T-helper 1 cell treated with Interleukin-12 subunit alpha and Interleukin-12 subunit beta and Interleukin-4 antibody, amounts not matched to agents 30 ng/mL and 1 ng/mL, for 36 hours (primary cell): Measurements from ENCODE around the gene ATP1A1. TPM values are rescaled to one million over a fixed set of nuclear protein-coding genes. Genes with fewer than 3 reads are reported as not detected.

Experiments used
- intact Hi-C: fragments of 100-400 bp; cut with micrococcal nuclease; formaldehyde crosslinking; loops from one replicate; pipeline ENCODE4 v1.15.1; 2024
- total RNA-seq: library from RNA; stranded (reverse); gene quantifications from 2 replicates; pipeline ENCODE4 v1.2.3, GENCODE V29; 2022

The ATP1A1 gene
- total RNA-seq, 1 donor from 2014 or later: 233 TPM

GRCh38 chr1:116388122-116388521, 15.1 kb downstream of the ATP1A1 start:
- intact Hi-C loops: no loop called here

GRCh38 chr1:116389013-116389412, 16.0 kb downstream of the ATP1A1 start:
- intact Hi-C loops: loop anchor here (1.0 kb wide), 1 partner anchor 11 kb away; no protein-coding TSS in a partner anchor

DNA sequence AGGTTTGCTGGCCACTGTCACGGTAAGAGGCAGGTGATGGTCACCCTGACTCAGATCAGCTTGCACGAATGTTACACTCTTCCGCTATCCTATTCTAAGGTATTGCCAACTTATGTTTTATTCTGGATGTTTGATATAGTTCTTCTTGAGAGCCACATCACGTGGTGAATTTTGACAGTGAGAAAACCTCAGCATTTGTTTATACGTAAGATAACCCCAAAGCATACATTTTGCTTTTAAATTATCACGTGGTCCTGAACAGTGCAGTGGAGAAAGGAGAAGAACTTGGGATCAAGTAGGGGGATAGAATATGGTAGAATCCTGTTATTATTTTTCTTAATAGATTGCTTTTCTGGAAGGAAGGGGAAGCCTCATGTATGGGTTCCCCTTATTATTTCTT, 16.6 kb downstream of the ATP1A1 start:
- intact Hi-C loops: loop anchor here (1.0 to 2.0 kb wide), 2 partner anchors 11 to 15 kb away; no protein-coding TSS in a partner anchor

DNA sequence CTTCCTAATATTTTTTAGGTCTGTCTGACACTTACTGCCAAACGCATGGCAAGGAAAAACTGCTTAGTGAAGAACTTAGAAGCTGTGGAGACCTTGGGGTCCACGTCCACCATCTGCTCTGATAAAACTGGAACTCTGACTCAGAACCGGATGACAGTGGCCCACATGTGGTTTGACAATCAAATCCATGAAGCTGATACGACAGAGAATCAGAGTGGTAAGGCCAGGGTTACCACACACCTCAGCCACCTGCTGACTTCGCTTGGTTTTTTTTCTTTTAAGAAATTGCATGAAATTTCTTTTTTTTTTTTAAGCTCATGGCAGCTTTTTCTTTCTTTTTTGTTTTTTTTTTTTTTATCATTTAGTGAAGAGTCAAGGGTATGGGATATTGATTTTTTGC, 17.2 kb downstream of the ATP1A1 start:
- intact Hi-C loops: loop anchor here (2.0 kb wide), 1 partner anchor 15 kb away; no protein-coding TSS in a partner anchor

DNA sequence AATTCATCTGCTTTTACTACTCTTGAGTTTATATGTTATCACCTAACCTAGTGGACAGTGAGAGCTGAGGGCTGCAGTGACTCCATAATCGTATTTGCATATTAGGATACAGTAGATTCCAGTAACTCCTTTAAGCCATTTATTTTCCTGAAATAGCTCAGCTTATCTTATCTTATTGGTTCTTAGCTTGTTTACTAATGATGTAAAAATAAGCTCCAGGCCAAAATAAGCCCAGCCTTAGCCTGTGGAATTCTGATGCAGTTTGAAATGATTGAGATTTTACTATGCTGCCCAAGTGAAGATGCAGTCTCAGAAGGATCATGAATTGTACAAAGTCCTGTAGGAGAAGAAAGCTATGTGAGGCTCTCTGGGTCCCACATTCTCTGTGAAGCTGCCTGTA, 18.1 kb downstream of the ATP1A1 start:
- intact Hi-C loops: loop anchor here (2.0 kb wide), 1 partner anchor 16 kb away; no protein-coding TSS in a partner anchor

GRCh38 chr1:116392717-116393404, 19.8 kb downstream of the ATP1A1 start:
- intact Hi-C loops: no loop called here

- intact Hi-C loops: no loop called here
Observed at GRCh38 chr1:116393792-116394191, 20.7 kb downstream of the ATP1A1 start.

GRCh38 chr1:116394270-116394669, 21.2 kb downstream of the ATP1A1 start:
- intact Hi-C loops: no loop called here

- intact Hi-C loops: no loop called here
Observed at GRCh38 chr1:116396769-116397168, 23.7 kb downstream of the ATP1A1 start.

DNA sequence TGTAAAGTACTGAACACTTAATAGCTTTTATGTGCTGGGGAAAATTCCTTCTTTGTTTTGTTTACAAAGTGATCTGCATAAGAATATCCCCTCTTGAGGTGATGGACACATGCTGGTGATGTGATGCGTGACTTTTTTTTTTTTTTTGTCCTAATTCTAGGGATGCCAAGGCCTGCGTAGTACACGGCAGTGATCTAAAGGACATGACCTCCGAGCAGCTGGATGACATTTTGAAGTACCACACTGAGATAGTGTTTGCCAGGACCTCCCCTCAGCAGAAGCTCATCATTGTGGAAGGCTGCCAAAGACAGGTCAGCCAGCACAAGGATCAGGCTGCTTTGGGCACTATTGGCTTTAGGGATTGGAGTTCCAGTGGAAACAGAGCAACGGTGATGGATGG, 24.7 kb downstream of the ATP1A1 start:
- intact Hi-C loops: no loop called here

DNA sequence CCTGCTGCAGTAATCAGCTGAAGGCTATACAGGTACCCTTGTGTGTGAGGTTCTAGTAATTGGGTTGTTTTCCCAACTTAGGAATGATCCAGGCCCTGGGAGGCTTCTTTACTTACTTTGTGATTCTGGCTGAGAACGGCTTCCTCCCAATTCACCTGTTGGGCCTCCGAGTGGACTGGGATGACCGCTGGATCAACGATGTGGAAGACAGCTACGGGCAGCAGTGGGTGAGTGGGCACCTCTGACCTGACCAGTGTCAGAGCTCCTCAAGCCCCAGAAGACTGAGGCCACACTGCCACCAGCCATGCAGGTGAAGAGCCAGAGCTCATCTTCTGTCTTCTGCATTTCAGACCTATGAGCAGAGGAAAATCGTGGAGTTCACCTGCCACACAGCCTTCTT, 27.7 kb downstream of the ATP1A1 start:
- intact Hi-C loops: no loop called here

GRCh38 chr1:116401646-116402176, 28.7 kb downstream of the ATP1A1 start:
- intact Hi-C loops: no loop called here

- intact Hi-C loops: no loop called here
Observed at GRCh38 chr1:116402333-116402732, 29.3 kb downstream of the ATP1A1 start.

DNA sequence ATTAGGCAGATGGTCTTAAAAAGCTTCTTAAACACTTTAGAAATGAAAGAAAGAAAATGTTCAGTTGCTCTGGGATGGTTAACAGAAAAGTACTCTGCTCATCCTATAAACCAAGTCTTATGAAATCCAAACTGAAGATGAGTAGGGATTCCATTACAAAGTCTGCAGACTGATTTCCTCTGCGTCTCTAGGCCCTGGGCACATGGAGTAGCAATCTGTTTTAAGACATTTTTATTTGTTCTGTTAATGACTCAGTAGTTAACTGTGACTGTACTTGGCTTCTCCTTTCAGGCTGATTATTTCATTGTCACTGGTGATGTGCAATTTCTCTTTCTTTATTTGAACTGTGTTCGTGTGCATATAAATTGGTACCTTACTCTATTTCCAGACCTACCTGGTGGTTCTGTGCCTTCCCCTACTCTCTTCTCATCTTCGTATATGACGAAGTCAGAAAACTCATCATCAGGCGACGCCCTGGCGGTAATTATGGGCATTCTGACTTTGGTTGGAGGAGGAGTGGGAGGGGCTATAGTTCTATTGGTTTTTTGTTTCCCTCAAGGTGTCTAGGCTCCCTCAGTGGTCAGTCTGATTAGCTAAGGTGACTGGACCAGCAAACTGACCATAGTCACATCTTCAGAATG, 30.6 kb downstream of the ATP1A1 start:
- intact Hi-C loops: no loop called here

DNA sequence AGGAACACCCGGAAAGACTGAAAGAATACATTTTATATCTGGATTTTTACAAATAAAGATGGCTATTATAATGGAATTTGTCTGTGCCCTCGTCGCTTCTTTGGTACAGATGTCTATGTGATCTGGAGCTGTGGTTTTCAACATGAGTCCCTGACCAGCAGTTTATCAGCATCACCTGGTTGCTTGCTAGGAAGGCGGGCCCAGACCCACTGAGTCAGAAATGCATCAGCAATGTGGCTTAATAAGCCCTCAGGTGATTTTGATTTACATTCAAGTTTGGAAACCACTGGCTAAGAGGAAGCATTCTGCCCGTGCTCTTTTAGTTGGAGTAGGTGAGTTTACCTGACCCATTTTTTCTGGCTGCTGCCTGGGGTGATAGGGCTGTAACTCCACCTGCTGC, 31.7 kb downstream of the ATP1A1 start:
- intact Hi-C loops: no loop called here

GRCh38 chr1:116405241-116406135, 32.4 kb downstream of the ATP1A1 start:
- intact Hi-C loops: no loop called here

DNA sequence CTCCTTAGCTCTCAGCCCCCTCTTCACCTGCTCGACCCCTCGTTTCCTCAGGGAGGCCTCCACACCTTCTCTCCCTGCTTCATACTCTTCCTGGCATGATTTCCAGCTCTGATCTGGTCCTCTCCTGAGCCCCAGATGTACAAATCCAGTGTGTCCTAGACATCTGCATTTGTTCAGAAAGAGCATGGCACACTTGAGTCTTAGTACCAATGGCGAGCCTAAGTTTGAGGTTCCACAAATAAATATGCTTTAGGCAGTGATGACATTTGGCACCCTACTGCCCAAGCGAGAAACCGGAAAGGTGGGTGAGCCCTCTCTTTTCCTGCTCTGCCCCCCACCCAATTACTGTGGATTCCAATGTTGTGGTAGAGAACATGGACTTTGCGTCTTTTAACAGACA, 34.0 kb downstream of the ATP1A1 start:
- intact Hi-C loops: no loop called here

- intact Hi-C loops: no loop called here
Observed at GRCh38 chr1:116408193-116408592, 35.1 kb downstream of the ATP1A1 start.

DNA sequence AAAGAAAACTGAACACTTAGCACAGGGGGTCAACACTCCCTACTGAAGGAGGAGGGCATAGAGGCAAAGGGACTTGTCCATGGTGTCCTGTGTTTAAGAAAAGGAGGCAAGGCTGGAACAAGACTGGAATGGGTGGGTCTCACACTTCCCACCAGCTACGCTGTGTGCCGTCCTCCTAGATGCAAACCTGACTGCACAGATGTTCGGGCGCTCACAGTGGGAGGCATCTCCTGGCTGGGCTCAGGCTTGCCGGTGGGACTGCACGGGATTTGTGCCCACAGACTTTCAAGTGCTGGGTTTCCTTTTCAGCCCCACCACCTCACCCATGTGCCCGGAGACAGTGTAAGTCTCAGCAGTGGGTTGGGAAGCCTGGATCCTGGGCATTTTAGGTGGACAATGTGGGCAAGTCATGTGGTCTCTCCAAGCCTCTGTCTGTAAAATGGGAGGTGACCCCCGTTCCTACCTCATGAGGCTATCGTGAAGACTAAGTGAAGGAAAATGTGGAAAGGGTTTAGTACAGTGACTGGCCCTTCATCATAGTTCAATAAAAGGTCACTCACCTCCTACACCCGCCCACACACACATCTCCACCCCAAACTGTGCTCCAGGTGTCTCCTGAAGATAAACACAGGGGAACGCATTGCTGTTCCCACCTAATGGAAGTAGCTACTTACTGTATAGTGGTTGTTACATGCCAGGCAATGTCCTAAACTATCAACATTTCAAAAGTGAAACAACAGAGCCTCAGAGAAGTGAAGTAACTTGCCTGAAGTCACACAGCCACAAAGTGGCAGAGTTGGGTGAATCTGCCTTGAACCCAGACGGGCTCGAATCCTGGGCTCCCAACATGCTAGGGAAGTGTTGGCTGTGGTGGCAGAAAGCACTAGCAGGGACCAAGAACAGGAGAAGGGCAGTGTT, 36.0 kb downstream of the ATP1A1 start:
- intact Hi-C loops: no loop called here

GRCh38 chr1:116409751-116410191, 36.7 kb downstream of the ATP1A1 start:
- intact Hi-C loops: no loop called here
